Inferior parietal cortex (tissue), 1 donor: ENCODE measurements around the gene CDH11.

Experiments used
- DNase-seq: peaks from one replicate; pipeline ENCODE4 v3.0.0-alpha.2; 2016; ENCODE audit errors: extremely low spot score

CDH11 gene

GRCh38 chr16:65121870-65122723 is at the start of gene CDH11:
CDH11 (minus strand) TSS chr16:65122063; CDS start chr16:65004869, 117,194 bp downstream.
- DNase-seq = peak; percentile 50

- DNase-seq = no peak
Observed at GRCh38 chr16:65154321-65154720, 32.5 kb upstream of the CDH11 start.

GRCh38 chr16:65153365-65154105 is 31.7 kb upstream of the CDH11 start:
- DNase-seq = no peak

- DNase-seq = no peak
Observed at GRCh38 chr16:65148804-65149203, 26.9 kb upstream of the CDH11 start.

GRCh38 chr16:65142276-65142675 is 20.4 kb upstream of the CDH11 start:
- no peak for DNase-seq

DNA sequence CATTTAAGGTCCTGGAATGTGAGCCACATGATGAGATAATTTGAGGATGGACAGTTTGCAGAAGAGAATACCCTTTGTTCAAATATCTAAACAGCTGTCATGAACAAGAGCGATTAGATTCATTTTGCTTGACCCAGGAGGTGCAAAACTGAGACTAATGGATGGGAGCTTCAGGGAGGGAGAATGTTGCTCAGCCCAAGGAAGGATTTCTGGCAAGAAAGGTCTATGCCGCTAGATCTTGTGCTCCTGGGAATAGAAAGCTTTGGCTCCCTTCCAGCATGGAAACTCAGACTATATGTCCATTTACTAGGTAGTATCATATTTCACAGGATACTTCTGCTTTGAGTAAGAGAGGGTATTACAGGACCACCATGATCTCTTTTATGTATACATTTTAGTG is 14.8 kb upstream of the CDH11 start:
- no peak for DNase-seq

GRCh38 chr16:65126845-65127624 is 5.2 kb upstream of the CDH11 start:
- DNase-seq = no peak

- no peak for DNase-seq
Observed at GRCh38 chr16:65125871-65126270, 4.0 kb upstream of the CDH11 start.

DNA sequence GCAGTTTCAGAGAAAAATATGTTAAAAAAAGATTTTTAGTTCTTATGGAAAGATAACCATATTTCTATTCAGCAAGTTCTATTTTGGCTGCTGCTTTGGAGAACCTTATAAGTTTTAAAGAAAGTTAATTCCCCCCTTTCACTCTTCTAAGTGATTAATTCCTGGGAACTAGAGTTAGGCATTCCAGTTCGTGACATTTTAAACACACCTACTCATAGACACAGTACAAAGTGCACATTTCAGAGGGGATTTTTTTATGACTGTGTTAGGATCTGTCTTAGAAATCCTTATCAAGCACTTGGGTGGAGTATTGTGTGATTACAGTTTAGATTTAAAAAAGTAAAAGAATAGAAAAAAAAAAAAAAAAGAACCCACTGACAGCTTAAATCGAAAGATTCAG is 3.5 kb upstream of the CDH11 start:
- no peak for DNase-seq

DNA sequence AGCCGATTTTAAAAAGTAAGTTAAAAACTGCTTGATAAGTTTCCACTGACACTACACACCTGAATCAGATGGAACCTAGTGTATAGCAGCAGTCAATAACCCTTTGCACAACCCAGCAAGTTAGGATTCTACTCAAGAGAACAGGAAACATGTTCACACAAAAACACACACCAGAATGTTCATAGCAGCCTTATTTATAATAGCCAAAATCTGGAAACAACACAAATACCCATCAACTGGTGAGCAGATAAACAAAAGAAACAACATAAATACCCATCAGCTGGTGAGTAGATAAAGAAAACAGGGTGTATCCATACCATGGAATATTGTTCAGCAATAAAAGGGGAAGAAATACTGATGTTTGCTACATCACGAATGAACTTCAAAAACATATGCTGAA is 2.7 kb upstream of the CDH11 start:
- no peak for DNase-seq

DNA sequence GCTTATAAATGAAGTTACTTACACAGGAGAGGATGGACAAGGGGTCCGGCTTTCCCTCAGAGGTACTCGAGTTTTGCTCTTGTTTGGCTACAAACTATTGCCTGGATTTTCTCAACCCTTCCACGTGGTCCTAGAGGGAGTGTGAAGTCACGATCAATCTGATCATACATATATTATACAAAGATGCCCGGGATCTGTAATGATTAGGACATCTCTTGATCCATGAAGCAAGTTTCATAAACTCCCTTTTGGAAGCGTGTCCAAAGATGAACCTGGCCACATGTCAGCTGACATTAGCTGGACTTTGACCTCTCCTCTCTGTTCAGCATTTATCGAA is 2.3 kb upstream of the CDH11 start:
- DNase-seq = no peak

GRCh38 chr16:65123396-65124211 is 1.7 kb upstream of the CDH11 start:
- no peak for DNase-seq

DNA sequence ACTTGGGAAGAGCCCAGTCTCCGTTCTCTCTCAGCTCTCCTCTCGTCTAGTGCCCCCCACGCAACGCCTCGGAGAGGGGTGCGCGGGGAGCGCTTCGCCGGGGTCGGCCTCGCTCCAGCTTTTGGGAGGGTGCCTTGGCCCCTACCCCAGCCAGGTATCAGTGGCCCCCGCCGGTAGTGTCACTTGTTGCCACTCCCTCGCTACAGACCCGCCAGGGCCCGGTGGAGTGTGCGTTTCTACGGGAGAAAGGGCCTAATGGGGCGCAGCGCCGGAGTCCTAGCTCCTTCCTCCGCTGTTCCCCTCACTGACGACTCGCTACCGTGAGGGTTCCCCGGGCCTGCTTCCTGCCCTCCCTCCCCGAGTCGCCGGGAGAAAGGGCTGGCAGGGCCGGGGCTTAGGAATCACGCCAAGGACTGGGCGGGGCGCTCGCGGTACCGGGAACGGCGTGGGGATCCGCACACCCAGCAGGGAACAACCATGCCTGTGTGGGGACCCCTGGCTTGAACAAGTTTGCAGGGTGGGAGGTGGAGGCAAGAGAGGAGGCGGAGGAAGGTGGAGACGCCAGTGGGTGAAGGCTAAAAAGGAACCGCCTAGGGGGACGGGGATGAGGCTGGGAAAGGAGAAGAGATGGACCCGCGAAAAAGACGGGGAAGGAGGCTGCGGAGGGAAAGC is 997 bp upstream of the CDH11 start:
- DNase-seq = peak; percentile 38

DNA sequence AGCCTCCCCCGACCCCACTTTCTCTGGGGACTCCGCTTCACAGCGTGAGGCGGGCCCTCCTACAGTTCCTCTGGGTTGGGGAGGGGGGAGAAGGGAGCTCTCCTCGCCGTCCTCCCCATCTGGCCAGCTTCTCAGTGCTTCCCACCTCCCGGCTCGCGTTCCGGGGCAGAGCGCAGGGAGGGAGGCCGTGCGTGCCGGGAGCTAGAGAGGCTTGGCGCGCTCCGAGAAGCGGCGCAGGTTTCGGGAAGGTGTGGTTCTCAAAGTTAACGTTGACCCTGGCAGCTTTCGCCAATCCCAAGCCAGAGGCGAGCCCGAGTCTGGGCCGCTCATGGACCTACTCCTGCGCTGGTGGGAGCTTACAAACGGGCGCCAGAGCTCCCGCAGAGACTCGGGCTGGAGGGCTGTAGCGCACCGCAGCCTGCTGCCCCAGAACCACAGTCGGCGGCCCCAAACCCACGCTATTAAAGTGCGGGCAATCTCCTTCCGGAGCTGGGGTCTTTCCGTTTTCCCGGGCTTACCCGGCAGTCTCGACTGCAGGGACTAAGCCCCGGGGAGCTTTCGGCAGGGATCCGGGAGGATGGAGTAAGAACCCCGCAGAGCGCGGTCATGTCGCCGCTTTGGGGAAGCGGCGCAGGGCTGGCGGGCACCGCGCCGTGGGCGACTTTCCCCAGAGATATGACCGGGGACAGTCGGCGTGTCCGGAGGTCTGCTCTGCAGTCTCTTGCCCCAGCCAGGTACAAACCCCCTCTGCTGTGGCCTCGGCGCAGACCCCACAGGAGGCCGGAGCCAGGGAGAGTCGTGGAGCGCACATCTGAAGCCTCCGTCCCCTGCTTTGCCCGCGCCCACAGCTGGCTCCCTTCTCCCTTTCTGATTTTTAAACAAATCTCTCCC is 787 bp downstream of the CDH11 start:
- DNase-seq = peak; percentile 38

DNA sequence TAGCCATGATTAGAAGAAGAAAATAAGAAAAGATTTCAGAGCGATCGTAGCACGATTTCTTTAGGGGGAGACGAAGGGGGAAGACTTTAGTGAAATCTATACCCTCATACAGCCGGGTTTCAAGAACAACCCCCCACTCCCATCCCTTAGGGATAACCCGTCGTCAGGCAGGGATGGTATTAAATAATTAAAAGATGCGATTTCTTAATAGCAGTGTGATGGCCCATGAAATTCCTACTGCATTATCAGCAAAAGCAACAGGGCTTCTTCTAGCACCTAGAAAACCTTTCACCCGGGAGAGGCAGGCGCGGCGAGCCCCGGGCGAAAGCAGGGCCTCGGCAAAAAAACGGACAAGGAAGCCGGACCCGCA is 1.4 kb downstream of the CDH11 start:
- DNase-seq = no peak

- DNase-seq = peak; percentile 58
Observed at GRCh38 chr16:65119901-65120401, 1.9 kb downstream of the CDH11 start.

DNA sequence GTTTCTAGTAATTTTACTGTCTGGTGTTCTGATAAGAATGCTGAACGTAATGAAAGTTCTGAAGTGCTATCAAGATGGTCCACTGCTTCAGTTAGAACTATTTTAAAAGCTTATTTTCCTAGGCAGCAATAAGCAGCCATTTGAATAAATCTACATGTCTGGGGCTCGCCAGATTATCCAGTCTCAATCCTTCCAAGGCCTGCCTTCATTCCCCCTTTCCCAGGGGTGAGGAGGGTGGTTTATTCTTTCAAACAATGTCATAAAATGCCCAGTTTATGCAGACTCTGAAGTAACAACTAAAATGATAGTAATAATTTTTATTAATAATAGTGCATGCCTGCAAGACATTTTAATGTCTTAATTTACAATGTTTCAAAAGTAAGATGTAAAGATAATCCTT is 2.4 kb downstream of the CDH11 start:
- DNase-seq = peak; percentile 42

GRCh38 chr16:65118871-65119270 is 3.0 kb downstream of the CDH11 start:
- peak; percentile 39 for DNase-seq

- DNase-seq = peak; percentile 94
Observed at GRCh38 chr16:65117811-65118448, 3.9 kb downstream of the CDH11 start.
